22Rv1 (cell line): ENCODE data around the gene HS3ST3A1.

Experiments used
- ZFX ChIP-seq: fragments of 450-650 bp; IDR thresholded peaks from 2 replicates; pipeline ENCODE4 v1.6.1; 2017; ENCODE audit warnings: antibody characterized with exemption, borderline replicate concordance
- TF ChIP-seq, protein P1 (sequence below): fragments of 450-650 bp; IDR thresholded peaks from 2 replicates; pipeline ENCODE4 v1.5.1; 2017; ENCODE audit warnings: mild to moderate bottlenecking

DNA sequence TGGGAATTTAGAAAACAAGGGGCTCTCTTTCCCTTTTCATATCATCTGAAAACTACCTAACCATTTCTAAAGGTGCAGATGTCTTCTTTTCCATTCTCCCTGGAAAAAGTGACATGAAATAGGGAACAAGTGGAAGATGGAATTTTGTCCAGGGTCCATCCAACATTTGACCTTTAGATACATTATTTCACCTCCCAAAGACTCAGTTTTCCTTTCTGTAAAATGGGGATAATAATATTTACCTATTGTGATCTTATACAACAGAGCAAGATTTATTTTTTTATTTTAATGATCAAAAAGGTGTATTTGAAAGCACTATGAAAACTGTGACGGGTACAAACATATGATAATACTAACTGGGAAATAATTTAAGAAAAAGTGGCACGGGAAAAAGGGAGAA lies 106.3 kb downstream of the HS3ST3A1 start:
- TF ChIP-seq, protein P1, sequence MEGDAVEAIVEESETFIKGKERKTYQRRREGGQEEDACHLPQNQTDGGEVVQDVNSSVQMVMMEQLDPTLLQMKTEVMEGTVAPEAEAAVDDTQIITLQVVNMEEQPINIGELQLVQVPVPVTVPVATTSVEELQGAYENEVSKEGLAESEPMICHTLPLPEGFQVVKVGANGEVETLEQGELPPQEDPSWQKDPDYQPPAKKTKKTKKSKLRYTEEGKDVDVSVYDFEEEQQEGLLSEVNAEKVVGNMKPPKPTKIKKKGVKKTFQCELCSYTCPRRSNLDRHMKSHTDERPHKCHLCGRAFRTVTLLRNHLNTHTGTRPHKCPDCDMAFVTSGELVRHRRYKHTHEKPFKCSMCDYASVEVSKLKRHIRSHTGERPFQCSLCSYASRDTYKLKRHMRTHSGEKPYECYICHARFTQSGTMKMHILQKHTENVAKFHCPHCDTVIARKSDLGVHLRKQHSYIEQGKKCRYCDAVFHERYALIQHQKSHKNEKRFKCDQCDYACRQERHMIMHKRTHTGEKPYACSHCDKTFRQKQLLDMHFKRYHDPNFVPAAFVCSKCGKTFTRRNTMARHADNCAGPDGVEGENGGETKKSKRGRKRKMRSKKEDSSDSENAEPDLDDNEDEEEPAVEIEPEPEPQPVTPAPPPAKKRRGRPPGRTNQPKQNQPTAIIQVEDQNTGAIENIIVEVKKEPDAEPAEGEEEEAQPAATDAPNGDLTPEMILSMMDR, result no peak
- no peak for TF ChIP-seq ZFX
